ENCODE measurements around the gene EVI5L.

Gene EVI5L

DNA sequence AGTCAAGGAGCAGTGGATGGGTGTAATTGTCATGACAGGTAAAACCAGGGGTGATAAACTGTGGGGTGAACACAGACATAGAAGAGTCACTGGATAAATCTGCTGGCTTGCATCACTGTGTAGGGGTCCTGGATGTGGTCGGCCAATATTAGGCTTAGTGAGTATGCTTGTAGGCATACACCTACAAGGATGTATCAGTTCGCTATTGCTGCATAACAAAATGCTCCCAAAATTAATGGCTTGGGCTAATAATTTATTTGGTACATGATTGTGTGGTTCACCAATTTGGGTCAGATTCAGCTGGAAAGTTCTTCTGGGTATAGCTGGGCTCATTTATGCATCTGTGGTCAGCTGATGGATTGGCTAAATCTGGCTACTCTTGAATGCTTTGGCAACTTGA, 11.2 kb upstream of the EVI5L start:
- DNase-seq: no peak

DNA sequence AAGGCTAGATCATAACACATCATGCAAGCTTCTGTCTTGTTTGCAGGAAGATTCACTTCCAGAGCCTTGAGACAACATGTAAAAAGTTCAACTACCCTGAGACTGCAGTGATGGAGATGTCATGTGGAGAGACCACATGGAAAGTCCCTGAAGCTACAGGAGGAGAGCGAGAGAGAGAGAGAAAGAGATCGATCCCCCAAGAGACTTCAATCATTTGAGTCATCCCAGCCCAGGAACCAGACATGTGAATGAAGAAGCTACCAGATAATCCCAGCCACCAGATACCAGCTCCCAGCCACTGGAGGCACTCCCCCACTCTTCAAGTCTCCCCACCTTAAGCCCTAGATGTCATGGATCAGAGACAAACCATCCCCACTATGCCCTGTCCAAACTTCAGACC, 10.7 kb upstream of the EVI5L start:
- no peak for DNase-seq

DNA sequence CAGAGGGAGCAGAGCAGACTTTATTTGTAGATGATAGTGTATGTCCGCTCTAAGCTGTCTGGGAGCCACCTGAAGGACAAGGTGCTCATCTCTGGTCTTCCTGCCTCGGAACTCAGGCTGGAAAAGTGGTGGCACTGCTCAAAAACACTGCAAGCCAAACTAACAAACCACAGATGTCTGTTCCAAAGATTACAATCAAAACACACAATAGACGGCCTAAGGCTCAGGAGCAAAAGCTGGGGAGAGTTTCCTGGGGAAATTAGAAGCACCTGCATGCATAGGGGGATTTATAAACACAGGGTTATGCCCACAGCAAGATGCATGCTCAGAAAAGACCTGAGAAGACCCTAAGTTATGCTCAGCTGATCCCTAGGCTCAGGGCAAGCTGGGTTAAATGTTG, 9.4 kb upstream of the EVI5L start:
- no peak for DNase-seq

DNA sequence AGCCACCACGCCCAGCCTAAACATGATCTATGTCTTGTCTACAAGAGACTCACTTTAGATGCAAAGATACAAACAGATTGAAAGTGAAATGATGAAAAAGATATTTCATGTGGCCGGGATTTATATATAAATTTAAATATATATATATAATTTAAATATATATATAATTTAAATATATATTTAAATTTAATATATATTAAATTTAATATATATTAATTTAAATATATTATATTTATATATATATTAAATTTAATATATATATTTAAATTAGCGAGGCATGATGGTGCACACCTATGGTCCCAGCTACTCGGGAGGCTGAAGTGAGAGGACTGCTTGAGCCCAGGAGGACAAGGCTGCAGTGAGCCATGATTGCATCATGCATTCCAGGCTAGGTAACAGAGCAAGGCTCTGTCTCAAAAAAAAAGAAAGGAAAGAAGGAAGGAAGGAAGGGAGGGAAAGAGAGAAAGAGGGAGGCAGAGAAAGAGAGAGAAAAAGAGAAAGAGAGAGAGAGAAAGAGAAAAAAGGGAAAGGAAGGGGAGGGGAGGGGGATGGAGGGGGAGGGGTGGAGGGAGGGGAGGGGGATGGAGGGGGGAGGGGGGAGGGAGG, 7.0 kb upstream of the EVI5L start:
- DNase-seq: no peak

DNA sequence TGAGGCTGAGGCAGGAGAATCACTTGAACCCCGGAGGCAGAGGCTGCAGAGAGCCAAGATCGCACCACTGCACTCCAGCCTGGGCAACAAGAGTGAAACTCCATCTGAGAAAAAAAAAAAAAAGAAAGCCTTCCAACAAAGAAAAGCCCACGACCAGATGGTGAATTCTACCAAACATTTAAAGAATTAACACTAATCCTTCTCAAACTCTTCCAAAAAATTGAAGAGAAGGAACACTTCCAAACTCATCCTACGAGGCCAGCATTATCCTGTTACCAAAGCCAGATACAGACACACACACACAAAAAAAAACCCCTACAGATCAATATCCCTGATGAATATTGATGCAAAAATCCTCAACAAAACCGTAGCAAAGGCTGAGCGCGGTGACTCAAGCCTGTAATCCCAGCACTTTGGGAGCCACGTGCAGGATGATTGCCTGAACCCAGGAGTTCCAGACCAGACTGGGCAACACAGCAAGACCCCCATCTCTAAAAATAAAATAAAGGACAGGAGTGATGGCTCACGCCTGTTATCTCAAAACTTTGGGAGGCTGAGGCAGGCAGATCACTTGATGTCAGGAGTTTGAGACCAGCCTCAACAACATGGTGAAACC, 6.2 kb upstream of the EVI5L start:
- no peak for DNase-seq

DNA sequence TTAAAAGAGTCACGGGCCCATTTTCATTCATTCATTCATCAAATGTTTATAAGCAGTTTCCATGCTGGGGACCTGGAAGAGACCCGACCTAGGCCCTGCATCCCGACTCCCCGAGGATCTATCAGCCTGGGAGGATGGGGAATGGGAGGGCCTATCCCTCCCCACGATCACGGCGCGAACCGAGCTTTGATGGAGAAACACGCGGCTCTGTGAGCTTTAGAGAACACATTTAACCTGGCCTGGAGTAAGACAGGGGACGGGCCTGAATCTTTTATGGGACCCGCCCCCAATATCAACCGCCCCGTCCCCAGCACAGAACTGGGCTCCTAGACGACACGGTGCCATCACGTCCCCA, 875 bp upstream of the EVI5L start:
- DNase-seq: no peak

DNA sequence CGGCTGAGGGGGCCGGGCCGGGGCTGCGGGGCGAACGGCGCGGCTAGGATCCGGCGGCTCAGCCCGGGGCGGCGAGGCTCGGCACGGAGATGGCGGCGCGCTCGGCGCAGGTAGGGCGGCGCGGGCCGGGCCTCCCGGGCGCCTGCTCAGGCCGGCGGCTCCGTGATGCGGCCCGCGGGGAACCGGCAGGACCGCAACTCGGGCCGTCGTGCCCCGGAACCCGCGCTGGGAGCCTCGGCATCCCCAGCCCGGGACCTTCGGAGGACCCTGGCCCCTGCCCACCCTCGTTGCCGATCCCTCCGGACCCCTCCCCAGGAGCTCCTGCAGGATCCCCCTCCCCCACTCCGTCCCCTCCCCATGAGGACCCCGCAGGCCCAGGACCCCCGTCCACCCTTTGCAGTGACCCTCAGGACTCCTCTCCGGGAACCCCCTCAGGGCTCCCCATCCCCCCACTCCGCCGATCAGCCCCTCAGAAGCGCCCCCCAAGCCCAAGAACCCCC, 304 bp downstream of the EVI5L start:
- DNase-seq: no peak

DNA sequence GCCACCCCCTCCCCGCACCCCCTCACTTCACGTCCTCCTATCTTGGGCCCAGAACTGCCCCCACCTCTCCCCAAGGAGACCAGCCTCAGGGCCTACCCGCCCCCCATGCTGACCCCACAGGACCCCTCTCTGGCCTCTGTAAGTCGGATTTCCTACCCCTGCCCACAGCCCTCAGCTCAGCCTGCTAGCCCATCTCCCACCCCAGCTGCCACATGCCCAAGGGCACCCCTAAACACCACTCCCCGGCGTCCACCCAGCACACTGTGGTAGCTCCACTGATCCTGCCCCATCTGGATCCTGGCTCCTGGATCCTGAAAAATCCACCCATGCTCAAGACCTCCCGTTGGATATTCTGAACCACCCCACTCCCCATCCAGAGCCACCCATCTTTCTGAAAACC, 805 bp downstream of the EVI5L start:
- no peak for DNase-seq

DNA sequence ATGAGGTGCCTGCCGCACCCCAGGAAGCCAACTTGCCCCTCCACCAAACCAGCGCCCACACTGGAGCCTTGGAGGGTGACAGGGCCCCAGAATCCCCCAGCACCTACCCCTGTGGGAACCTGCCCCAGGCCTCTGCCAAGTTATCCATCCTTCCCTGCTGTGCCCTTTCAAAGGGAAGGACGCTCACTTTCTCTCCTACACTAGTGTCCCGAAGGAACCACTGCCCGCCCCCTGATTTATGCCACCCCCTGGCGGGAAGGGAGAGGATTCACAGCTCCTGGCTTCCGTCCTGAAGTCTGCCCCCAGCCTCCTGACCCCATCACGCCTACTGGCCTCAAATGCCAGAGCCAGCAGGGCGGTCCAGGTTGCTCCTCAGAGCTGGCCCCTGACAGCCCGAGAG, 1.4 kb downstream of the EVI5L start:
- DNase-seq: no peak

DNA sequence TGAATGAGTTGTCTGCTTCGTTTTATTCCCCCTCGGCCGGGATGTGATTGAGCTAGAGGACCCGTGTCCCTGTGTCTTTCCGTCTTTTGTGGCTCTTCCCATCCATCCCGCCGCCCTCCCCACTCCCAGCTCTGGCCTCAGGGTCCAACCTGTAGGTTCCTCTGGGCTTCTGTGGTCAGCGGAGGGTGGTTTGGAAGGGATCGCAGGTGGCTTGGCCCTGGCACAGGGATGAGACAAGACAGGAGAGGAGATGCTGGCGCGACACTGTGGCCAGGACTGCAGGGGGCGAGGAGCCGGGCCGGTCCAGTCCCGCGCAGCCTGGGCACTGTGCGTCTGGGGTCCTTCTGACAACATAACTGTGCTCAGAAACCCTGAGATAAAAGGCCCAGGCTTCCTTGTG, 2.0 kb downstream of the EVI5L start:
- DNase-seq: no peak

DNA sequence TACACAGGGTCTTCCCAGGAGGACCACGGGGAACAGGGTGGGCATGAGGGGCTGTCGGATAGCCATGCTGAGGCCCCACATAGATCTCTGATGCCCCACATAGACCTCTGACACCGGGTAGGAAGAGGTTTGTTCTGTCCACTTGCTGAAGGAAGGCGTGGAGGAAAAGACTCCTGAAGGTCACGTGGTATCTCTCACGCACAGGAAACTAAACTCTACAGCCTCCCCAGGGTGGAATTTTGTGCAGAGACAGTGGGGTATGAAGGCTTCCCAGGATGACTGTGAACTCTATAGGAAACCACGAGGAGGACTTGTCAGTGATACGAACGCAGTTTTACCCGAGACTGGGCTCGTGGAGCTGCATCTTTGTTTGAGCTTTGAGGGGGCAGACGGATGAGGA, 2.8 kb downstream of the EVI5L start:
- no peak for DNase-seq

DNA sequence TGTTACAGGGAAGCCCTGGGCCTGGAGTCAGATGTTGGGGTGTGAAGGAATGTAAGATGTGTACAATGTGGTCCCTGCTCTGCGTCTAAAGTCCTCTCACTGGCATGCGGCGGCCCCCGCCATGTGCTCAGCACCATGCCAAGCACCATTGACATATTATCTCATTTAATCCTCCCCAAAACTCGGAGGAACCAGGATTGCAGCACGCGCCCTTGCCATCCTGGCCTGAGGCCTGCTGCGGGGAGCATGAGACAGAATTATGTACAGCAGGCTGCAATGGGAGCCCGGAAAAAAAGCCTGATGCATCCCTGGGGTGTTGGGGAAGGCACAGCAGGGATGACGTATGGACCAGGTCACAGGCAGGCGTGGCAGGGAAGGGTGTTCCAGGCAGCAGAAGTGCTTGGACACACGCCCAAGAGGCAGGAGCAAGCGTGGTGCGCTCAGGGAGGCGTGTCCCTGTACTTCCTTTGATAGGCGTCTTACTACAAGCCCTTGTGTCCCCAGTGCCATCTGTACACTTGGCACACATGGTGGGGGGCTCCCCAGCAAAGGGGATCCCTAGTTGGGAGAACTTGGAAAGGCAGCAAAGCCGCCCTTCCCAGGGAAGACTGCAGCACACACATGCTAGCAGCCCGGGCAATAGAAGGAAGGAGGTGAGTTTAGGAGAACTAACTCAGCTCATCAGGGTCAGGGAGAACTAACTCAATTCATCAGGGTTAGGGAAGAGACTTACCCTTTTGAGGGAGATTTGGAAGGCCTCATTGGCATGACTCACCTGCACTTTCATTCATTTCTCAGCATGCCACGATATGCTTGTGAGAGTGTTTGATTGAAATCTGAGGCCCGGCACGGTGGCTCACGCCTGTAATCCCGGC, 3.4 kb downstream of the EVI5L start:
- no peak for DNase-seq

DNA sequence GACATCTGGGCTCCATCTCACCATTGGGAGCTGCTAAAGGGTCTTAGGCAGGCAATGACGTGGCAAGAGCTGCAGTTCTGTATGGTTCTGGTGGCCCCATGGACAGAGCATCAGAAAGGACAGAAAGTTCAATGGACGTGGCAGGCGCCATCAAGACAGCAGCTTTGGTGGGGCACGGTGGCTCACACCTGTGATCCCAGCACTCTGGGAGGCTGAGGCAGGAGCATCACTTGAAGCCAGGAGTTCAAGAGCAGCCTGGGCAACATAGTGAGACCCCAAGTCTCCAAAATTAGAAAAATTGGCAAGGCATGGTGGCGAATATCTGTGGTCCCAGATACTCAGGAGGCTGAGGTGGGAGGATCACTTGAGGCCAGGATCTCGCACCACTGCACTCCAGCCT, 9.5 kb downstream of the EVI5L start:
- DNase-seq: no peak

DNA sequence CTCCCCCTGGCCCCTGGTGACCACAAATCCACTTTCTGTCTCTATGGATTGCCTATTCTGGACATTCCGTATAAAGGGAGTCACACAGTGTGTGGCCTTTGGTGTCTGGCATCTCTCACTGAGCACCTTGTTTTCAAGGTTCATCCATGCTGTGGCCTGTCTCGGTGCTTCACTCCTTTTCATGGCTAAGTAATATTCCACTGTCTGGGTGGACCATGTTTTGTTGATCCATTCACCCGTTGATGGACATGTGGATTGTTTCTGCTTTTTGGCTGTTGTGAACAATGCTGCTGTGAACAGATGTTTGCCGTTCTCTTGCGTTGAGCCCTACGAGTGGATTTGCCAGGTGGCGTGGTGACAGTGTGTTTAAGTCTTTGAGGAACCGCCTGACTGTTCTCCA, 10.6 kb downstream of the EVI5L start:
- no peak for DNase-seq

DNA sequence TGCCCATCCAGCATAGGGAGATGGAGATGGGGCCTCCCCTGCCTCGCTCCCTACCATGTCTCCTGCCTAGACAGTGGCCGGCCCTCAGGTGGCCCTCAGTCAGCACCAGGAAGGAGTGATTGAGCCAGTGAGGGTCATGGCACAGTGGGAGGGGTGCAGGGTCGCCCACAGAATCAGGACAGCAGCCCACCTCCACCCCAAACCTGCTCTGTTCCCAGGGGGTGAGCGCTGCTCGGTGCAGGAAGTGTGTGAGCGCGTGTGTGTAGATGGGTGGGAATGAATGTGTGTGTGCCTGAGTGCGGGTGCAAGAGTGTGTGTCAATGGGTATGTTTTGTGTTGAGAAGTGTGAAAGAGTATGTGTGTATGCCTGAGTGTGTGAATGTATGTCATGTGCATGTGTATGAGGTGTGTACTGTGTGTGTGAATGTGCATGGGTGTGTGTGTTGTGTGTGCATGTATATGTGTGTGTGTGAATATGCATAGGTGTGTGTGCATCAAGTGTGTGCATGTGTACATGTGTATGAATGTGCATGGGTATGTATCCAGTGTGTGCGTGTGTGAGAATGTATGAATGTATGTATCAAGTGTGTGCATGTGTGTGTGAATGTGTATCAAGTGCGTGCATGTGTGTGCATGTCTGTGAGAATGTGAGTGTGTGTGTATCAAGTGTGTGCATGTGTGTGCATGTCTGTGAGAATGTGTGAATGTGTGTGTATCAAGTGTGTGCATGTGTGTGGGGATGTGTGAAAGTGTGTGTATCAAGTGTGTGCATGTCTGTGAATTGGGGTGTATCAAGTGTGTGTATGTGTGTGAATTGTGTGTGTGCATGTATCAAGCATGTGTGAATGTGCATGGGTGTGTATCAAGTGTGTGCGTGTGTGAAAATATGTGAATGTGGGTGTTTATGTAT, 12.0 kb downstream of the EVI5L start:
- DNase-seq: no peak

DNA sequence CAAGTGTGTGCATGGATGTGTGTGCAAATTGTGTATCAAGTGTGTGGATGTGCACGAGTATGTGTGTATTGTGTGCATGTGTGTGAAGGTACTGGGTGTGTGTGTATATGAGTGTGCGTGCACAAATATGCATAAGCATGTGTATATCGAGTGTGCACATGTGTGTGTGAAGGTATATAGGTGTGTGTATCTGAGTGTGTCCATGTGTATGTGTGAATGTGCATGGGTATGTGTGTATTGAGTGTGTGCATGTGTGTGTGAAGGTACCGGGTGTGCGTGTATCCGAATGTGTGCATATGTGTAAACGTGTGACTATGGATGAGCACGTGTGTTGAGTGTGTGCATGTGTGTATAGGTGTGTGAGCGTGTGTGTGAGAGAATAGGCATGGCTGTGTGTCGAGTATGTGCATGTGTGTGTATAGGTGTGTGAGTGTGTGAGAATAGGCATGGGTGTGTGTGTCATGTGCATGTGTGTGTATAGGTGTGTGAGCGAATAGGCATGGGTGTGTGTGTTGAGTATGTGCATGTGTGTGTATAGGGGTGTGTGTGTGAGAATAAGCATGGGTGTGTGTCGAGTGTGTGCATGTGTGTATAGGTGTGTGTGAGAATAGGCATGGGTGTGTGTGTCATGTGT, 12.8 kb downstream of the EVI5L start:
- no peak for DNase-seq

DNA sequence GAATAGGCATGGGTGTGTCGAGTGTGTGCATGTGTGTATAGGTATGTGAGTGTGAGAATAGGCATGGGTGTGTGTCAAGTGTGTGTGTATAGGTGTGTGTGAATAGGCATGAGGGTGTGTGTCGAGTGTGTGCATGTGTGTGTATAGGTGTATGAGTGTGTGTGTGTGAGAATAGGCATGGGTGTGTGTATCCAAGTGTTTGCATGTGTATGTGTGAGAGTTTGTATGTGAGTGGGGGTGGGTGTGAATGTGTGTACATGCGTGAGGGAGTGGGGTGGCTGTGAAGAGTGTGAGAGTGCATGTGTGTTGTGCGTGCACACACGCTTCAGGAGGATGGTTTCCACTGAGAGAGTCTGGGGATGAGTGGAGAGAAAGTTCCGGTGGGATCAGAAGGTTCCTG, 13.5 kb downstream of the EVI5L start:
- no peak for DNase-seq

DNA sequence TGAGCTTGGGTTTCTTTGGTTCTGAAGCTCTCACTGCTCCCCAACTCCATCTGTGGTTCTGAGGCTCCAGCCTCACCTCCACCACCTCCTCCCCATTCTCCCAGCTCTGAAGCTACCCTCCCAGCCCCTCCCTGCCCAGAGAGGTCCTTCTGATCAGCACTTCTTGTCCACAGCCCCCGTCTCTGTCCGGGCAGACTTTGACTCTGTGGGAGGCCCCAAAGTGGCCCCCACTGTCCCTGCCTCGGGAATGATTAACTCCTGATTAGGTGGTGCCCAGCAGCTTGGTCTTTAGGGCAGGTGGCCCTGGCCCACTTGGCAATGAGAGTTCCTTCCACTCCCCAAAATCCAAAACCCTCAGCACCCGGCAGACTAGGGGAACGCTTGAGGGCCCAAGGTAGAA, 14.4 kb downstream of the EVI5L start:
- no peak for DNase-seq

DNA sequence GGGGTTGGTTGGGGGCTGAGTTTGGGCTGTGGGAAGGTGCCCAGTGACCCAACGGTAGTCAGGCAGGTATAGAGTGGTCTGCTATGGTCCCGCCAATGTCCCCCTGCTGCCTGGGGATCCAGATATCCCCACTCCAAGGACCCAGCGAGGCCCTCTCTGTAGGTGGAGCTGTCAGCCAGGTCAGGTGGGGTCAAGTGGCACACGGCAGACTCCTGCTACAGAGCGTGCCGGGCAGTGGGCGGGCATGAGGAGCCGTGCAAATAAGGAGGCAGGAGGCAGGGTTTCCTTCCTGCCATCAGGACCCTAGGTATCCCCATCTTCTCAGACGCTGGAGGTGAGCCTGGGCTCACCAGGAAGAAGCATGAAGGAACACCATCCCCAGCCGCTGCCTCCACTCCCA, 14.9 kb downstream of the EVI5L start:
- no peak for DNase-seq

DNA sequence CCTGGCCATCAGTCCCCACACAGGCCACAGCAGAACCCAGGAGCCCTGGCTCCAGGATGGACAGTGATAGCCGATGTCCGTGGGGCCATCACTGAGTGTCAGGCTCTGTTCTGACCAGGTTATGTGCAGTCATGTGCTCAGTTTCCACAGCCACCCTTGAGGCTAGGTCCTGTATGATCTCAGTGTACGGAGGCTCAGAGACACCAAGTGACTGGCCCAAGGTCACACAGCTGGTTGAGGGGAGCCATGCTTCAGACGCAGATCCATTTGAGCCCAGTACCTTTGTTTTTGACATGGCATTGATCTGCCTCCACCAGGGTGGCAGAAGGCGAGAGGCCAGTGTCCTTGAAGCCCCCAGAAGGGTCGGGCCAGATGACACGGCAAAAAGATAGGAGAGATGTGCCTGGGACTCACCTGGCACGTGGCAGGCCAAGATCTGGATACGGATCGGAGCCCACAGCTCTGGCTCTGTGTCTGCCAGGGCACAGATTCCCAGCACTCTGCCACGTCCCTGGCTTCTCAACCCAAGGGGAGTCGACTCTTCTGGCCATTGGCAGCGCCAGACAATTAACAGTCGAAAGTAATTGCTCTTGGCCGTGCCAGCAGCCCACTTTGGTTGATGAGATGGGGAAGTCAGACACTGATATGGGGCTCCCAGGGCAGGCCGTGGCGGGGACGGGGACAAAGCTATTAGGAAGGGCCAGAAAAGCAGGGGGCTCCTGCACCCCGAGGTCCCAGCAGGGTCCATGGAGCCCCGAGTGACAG, 15.6 kb downstream of the EVI5L start:
- DNase-seq: no peak

DNA sequence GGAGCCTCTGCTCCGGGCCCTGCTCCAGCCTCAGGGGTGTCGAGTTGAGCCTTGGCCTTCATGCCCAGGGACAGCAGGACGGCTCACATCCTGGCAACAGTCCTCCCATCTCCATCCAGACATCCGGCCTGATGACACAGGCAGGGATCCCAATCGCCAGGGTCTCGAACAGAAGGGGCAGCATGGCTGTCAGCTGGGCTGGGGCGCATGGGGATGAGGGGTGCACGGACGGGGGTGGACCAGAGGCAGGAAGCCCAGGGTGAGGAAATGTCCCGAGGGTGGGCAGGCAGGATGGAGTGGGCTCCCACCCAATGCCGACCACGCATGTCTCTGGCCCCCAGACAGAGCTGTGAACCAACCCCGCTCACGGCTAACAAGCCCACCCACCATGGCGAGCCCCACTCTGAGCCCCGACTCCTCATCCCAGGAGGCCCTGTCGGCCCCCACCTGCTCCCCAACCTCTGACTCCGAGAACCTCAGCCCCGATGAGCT, 16.2 kb downstream of the EVI5L start:
- DNase-seq: no peak

DNA sequence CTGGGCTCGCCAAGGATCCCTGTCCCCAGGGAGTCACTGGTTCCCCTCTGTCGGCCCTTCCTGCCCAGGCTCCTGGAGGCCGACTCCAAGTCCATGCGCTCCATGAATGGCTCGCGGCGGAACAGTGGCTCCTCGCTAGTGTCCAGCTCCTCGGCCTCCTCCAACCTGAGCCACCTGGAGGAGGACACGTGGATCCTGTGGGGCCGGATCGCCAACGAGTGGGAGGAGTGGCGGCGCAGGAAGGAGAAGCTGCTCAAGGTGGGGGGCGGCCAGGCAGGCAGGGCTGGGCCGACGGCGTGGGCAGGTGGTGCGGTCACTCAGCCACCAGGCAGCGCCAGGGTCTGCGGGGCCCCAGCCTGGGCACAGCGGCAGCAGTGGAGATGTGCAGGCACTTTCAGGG, 17.6 kb downstream of the EVI5L start:
- DNase-seq: no peak

Data from CD4-positive, alpha-beta T cell treated with Interferon gamma for 1 hour (primary cell).